Stimulated activated CD4-positive, alpha-beta T cell treated with anti-CD3 and anti-CD28 coated beads, TNF-alpha, amount 100 ng/mL, for 24 hours (primary cell): ENCODE measurements around the gene TRIP11.

Source experiments
- DNase-seq, 3 experiments: peaks; one replicate each; pipeline ENCODE4 v3.0.0-alpha.2; 2020; ENCODE audit warnings: low read depth in 3 of 3

TRIP11 gene

DNA sequence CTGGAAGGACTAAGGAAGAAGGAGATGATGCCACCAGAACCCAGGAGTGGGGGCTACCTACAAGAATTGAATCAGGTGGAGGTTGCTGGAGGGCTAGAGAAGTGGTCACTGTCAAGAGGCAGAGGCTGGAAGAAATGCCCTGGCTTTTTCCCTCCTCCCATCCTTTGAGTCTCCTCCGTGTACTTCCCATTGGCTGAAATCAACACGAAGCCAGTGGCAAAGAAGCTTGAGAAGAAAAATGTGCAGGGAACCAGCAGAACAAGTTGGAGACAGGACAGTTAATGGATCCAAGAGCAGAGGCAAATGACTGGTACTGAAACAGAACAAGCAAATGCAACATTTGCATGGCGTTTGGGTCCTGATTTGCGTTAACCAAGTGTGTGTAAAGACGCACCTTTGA lies 83.2 kb downstream of the TRIP11 start:
- no peak for DNase-seq

DNA sequence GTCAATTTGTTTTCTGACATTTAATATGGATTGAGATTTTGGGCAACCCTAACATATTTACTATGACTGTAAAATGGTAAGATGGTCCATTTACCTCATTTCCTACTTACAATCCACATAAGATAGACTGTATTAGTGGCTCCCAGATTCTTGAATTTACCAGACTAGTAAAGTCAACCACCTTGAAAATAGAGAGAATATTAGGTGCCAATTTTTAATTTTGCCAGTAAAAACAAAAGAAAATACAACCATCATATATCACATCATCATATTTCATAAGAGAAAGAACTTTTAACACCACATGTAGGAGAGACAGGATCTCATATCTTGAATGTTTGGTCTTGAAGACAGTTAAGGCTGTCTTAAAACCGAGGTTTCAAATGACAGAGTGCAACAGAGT lies 84.7 kb downstream of the TRIP11 start:
- no peak for DNase-seq

DNA sequence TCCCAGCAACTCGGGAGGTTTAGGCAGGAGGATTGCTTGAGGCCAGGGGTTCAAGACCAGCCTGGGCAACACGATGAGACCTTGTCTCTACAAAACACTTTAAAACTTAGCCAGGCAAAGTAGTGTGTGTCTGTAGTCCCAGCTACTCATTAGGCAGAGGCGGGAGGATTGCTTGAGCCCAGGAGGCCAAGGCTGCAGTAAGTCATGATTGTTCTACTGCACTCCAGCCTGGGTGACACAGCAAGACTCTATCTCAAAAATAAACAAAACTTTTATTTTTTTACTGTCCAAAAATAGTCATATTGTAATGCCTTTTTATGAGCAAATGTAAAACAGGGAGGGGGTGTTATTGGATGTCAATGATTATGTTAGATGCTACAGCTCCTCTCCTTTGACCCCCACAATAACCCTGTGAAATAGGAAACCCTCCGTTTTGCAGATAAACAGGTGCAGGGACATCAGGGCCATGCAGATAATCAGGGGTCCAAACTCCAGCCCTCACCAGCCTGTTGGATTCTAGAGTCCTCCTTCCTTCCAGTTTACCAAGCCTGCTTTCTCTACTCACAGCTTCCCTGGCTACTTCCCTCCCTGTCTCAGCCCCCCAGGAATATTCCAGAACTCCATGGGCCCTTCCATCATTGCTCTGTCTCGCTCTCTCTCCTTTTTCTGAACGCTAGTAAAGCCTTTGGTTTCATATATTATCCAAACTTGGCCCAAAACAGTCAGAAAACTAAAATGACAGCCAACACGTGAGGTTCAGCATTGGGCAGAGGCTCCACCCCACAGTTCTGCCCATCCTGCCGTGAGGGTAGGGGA lies 86.5 kb downstream of the TRIP11 start:
- no peak for DNase-seq

DNA sequence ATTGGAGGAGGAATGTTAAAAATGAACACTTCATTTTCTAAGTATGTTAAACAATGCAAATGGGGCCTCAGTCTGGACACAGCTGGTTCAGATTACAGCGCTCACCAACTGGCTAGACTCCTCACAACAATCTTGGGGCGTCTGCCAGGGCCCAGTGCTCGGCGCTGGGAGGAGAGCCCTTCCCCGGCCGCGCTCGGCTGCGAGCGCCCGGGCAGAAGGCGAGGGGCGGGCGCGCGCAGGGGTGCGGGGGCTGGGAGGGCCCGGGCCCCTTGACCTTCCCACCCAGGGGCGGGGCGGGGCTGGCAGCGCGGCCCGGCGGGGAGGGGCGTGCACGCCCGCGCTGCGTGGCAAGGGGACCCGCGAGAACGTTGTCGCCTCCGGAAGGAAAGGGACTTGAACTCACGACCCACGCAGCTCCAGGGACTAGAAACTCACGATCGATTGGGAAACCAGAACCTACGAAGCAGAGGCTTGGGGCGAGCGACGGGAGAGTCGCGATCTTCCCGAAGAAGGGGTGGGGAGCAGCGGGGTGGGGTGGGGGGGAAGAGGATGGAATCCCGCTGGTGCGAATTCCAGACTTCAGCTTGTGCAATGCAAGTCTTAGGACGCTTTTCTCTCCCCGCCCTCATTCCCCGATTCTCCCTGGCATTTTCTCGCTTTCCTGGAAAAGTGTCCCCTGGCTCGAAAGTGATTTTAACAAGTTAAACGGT lies 92.2 kb downstream of the TRIP11 start, which contains the start of gene FBLN5:
Gene FBLN5 (minus strand): TSS at position 220 of the 710 bp plus-strand sequence. CDS start 465 bp downstream, outside the sequence.
- DNase-seq = peak in 2 of 3 experiments; percentile 13 to 43

DNA sequence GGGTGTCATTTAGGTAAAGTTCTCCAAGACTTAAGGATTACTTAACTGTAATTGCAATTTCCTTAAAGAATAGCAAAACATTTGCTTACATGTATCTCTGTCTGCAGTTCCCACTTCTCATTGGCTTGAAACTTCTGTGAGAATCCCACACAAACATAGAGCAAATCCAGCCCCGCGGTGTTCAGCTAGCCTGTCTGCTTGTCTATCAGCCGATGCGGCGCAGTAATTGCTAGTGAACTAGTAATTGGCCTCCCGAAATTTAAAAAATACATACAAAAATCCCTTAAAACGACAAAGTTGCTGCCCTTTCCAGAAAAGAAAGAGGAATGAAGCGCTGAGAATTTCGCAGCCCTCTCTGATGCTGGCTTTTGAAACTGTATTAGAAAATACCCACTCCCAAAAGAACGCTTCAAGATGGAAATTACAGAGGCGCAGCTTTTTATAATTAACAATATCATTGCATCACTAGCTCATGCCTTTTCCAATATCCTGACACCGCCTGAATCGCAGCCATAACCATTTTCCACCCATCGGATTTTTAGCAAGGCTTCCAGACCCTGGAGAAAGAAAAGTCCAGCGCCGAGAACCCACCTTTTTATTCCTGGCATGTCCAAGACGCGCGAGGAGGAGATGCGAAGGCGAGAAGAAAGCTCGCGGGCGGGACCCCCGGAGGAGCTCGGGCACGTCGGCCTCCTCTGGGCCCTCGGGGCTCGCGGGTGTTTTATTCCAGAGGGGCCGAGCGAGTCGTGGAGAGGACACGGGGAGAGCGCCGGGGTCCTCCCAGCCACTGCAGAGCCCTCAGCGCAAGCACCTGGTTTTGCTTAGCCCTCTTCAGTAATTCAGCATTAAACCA lies 93.0 kb downstream of the TRIP11 start:
- no peak for DNase-seq

DNA sequence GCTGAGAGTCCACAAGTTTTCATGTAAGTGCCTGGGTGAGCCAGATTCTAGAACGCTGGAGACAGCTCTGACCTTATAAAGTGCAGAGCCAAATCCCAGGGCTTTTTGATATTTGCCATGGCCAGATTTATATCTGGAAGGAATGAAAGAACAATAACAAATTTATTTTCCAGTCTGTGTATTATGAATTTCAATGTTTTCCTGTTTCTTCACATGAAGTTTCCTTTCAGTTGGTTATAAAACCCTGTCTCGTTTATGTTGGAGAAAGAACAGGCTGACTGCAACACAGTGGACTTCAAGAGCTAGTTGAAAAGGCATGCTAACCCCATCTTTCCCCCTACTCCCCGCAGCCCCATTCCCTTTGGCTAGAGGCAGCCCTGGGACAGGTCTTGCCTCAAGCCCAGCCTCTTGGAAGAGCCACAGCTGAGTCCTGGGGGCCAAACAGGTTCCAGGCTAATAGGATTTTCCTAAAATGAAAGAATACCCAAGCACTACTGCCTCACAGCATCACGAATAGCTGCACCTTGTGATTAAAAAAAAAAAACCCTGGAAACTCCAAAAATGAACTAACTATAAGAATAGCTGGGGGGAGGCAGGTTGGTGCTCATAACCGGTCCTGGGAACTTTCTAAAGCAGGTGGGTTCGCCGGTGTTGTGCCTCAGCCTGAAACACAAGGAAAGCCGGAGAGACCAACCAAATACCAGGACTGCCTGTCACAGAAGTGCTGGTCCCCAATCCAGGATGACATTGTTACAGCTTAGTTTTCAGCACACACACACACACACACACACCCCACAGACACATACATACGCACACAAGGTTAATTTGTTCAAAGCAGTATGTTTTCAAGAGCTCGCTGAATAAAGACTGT lies 93.9 kb downstream of the TRIP11 start:
- DNase-seq = no peak

DNA sequence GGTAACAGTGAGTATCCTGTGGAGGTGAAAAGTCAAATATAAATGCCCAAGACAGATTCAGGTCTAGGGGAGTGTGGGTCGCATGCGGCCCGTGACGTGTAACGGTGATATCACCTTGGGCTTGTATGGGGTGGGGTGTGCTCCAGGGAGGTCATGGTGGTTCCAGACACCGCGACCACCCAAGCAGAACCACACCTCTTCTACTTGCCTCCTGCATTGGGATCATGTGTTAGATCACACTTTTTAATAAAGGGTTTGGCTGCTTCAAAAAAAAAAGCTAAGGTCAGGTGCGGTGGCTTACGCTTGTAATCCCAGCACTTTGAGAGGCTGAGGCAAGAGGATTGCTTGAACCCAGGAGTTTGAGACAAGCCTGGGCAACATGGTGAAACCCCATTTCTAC lies 96.9 kb downstream of the TRIP11 start:
- no peak for DNase-seq

DNA sequence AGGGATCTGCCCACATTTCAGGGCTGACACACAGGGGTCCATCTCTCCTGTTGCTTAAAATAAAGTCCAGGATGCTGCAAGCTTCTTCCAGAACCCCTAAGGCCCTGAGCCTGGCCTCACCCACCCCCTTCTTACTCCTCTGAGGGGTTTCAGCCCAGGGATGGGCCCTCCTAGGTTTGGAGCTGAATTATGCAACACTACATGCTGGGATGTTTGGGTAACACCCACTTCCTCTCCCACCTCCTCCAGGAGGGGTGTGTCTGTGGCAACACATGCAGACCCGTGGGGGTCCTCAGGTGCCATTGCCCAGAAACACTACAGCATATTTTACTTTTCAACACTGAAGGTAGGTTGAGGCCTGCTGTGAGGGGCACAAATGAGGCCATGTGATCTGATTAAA lies 97.7 kb downstream of the TRIP11 start:
- no peak for DNase-seq

DNA sequence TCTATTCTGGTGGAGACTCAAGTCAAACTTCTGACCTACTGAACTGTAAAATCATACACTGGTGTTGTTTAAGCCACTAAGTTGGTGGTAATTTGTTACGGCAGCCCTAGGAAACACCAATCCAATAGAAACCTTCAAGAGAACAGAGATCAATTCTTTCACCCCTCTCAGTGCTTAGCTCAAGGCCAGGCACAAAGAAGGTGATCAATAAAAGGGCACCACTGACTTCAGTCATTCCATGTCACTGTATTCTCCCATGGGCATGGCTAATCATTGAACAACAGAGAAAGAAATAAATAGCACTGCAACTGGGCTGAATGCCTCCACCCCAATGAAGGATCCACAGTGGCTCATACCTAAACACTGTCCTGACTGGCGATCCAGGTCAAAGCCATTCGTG lies 99.7 kb downstream of the TRIP11 start:
- no peak for DNase-seq

DNA sequence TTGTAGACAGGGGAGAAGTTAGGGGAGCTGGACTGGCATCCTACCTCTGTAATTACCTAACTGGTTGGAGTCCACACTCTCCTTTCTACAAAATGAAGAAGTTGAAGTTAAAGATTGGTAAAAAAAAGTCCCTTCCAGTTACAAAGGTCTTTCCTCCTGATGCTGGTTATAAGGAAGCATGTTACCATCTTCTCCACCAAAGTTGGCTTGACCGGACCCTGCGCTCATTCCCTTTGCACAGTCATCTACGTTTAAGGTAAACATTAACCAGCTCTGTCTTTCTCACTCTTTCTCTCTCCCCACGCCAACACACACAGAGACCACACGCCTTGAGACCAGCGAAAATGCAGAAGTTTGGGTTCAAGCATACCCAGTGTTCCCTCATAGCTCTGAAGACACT lies 104.3 kb downstream of the TRIP11 start:
- DNase-seq = no peak

DNA sequence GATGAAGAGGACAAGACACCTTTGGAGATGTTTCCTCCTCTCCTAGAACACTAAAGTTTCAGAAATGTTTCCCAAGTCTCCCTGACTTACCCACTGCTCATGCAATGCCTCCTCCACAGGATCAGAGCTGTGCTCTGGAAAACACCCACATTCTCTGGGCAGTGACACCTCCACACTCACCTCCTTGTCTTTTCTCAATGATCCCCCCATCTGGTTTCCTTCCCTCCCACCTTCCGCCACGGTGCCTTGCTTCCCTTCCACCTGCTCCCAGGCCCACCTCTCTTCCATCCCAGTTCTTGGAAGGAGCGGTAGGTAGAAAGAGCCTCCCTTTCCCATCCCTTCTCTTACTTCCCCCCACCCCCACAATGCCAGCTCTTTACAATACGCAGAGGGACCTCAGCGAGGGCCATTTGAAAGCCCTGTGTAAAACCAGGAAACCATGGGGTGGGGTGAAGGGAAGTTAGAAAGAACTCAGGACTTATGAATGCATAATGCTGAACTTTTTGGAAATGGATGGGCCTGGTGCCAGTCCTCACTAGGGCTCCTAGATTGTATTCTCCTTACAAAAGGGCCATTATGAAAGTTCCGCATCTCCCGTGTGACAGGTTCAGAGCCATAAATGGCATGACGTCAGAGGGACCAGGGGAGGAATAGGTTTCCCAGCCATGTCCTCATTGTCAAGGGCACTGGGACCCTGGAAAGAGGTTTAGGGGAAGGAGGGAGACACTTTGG lies 105.1 kb downstream of the TRIP11 start:
- DNase-seq = no peak

DNA sequence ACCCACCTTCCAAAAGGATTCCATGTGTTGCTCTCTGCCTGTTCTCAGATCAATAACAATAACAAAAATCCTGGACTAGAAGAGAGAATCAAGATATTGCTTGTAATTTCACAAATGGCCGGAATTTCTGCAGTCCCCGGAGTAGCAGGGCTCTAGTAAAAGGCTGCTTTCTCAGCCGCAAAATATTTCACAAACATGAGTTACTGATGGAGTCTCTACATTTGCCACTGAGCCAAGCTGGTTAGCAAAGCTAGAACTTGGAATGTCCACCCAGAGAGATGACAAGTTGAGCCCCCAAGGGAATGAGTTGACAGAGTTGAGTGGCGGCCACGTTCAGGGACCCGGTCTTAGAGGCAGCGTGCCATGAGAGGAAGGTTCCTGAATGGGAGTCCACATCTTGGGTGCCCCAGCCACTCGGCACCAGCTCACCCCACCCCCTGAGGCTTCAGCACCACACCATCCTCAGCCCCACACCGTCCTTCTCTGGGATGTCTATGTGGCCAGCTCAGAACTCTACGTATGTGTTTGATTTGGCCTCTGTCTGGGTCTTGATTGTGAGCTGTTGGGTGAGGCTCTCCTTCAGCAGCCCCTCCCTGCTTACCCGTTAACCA lies 108.3 kb downstream of the TRIP11 start:
- no peak for DNase-seq

DNA sequence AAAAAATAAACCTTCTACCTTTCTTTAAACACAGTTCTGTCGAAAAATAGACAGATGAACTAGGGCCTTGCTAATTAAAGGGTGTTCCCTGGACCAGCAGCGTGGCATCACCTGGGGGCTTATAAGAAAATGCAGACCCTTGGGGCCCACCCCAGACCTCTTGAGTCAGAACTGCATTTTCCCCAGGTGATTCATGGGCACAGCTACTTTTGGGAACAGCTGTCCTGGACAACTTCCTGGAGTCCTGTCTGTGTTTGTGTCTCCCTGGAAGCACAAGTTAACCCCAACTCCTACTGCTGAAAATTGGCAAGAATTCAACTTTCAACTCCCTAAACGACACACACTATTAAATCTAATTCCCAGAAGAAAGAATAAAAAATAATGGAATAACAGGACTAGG lies 110.2 kb downstream of the TRIP11 start:
- DNase-seq = no peak

DNA sequence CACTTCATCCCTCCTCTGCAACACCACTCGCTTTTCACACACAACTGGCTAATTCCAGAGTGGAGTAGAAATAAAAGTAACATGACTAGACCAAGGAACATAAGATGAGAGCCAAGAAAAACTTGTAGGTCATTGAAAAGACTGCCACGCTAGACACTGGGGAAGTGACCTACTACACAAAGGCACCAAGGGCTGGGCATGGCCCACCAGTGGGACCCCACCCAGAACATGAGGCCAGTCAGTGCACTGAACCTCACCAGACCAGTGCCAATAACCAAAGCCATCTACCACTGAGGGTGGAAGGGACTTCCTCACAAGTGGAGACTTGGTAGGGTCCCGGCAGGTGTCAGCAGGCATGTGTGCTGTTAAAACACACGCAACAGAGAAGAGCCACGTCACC lies 112.1 kb downstream of the TRIP11 start:
- no peak for DNase-seq

DNA sequence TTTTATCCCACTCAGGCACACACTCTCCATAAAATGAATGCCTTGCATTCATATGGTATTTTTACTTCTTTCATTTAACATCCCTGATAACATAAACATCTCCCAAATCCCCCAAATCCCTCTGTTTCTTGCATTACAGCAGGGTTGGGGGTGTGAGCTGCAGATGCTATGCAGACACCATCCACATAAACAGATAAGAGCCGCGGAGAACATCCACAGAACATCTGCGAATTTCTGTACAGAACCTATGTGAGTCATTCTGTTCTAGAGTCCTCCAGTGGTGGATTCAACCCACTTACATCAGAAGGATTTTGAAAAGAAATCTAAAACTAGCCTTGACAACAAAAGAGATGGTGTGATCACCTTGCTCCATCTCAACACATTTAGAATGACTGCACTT lies 112.7 kb downstream of the TRIP11 start:
- no peak for DNase-seq

DNA sequence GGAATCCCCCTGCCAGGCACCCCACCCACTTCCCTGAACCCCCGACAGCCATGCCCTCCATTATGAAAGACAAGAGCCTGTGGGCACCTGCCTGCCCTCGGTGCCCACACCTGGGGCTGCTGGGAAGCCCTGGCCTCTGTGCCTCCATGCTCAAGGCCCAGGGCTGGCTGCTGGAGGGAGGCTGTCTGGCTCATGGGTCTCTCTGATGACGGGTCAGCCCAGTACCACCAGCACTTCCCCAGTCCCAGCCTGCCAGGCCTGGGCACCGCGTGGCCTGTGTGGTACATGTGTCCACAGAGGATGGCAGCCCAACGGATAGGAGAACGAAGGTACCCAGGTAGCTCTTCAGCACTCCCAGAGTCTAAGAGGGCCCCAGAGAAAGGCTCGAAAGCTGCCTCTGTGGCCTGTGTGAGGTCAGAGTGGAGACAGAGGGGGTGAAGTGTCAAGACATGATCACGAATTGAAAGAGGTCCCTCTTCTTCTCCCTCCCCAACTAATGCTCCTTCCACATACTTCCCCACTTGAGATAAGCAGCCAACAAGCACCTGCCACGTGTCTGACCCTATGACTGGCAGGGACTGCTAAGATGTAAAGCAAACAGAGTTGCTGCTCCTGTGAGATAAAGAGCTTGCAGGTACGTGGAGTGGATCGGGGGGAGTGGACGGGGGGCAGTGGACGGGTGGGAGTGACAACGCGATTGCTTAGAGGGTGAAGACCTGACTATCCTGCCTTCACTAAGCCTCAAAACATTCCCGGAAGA lies 113.5 kb downstream of the TRIP11 start:
- DNase-seq = no peak

DNA sequence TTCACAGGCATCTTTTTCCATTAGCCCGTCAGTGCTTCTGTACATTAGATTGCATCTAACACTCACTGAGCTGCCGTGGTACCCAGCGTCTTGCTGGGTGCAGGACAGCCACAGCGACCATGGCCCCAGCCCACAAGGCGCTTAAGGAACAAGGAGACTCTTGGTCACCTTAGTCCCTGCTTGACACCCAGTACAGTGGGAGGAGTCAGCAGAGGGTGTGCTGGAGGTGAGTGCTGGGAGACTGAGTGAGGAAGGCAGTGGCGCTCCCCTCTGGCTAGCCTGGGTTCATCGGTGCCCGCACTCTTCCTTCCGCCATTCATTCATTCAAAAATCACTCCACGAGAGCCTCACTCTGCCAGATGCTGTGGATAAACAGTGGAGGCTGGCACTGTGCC lies 114.1 kb downstream of the TRIP11 start:
- no peak for DNase-seq

DNA sequence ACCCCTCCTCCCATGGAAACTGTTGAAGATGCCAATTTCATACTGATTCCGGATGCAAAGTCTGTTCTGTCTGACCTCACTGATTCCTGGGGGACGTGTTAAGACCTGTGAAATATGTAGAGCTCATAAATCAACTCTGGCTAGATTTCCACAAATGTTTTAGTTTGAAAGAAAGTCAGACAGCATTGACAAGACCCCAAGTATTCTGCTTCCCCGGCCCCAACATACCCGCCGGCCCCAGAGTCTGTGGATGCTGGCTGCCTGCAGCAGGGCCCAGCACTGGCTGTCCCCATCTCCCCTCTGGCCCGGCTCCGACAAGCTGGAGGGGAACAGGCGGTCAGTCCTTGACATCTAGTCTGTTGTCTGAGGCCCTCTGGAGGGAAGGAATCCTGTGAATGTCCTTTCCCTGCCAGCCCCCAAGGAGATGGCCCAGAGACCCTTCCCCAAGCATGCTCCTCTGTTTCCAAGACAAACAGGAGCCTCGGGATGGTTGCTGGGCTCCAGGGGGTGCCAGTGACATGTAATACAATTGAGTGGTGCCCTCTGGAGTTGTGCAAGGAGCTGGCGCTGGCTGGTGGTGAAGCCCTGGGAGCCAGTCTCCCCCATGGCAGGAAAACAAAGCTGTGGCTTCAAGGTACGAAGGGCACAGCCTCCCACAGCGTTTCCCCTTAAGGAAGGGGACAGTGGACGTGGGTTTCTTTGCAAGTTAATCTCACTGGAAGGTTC lies 114.7 kb downstream of the TRIP11 start:
- DNase-seq = no peak

DNA sequence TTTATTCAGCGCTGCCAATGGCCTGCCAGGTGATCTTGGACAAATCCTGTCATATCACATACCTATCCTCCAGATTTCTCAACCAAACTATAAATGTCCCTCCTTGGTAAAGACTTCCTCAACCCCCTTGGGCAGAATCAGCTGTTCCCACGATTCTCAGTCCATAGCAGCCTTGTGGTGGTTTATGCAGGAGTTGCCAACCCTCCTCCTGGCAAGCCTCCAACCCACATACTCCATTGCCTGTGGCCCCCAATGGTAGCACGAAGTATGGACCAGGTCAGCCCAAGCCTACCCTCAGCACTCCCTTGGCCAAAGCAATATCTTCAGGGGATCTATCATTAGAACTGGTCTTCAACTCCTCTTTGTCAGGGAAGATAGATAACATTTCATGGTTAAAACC lies 119.3 kb downstream of the TRIP11 start:
- no peak for DNase-seq
